GM12892 (cell line): ENCODE data around the gene VIPAS39.

Source experiments
- POLR2A ChIP-seq: IDR thresholded peaks from 2 replicates; pipeline ENCODE4 v1.6.1; 2011; ENCODE audit warnings: low read depth, low read length, control low read depth
- POLR2AphosphoS5 ChIP-seq: IDR thresholded peaks from 2 replicates; pipeline ENCODE4 v1.6.1; 2011; ENCODE audit warnings: low read depth, low read length, control low read depth
- TAF1 ChIP-seq: IDR thresholded peaks from 2 replicates; pipeline ENCODE4 v1.6.1; 2011; ENCODE audit warnings: low read depth, mild to moderate bottlenecking, control low read depth, low read length, borderline replicate concordance

DNA sequence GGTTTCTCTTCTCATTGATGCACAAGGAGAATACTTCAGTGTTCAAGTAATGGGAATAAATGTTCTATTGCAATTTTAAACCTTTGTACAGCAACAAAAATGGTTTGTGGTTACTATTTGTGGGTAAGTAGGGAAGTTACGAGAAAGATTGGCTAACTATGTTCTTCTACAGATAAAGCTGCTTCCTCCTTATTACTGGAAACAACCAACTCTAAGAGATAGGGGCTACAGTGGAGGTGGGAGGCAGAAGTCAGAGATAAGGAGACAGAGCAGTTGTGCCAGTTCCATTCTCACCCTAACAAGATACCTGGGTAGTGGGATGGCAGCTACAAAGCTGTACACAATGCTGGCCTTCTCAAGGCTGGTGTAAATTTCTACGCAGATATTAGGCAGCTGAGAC is 50.2 kb downstream of the VIPAS39 start:
- no peak for TF ChIP-seq POLR2A
- no peak for TF ChIP-seq POLR2AphosphoS5
- TF ChIP-seq TAF1 = no peak
